ENCODE data around the gene SMIM38. TPM values are rescaled to one million over a fixed set of nuclear protein-coding genes. Genes with fewer than 3 reads are reported as not detected.

Gene SMIM38
- total and polyA plus RNA-seq, 5 donors from 2014 or later = 0.07 to 1.3 (median 0.11) TPM; not detected in 2

- no peaks in the 10 kb centered on the region for H3K27me3 Mint-ChIP-seq
- H3K4me3 Mint-ChIP-seq = no peak overlapping the region
- no peak overlapping the region for H3K27ac Mint-ChIP-seq
- peaks cover 0 to 9% (median 5%) of the 10 kb centered on the region in 4 donors for H3K4me1 Mint-ChIP-seq
- H3K4me1 ChIP-seq (ENCODE audit: control insufficient read depth, insufficient read depth, low read length, poor library complexity, severe bottlenecking) = peaks cover 8% of the 10 kb centered on the region
- no peaks in the 10 kb centered on the region for H3K9me3 ChIP-seq (ENCODE audit: control insufficient read depth in 2 of 2, low read length in 2 of 2)
- no peaks in the 10 kb centered on the region for H3K27me3 ChIP-seq (ENCODE audit: control insufficient read depth, insufficient read depth, low read length)
- H3K4me3 ChIP-seq (ENCODE audit: low read depth, low read length) = no peak overlapping the region
- no peak for ATAC-seq (ENCODE audit: low read depth in 2 of 2)
- H3K36me3 ChIP-seq (ENCODE audit: control insufficient read depth, insufficient read depth, low read length) = no peaks in the 10 kb centered on the region
- no peak for DNase-seq
- no peak overlapping the region for H3K27ac ChIP-seq (ENCODE audit: insufficient read depth, low read length, poor library complexity, severe bottlenecking)
- no peaks in the 10 kb centered on the region for H3K36me3 Mint-ChIP-seq
- H3K9me3 Mint-ChIP-seq = peaks cover 0 to 11% (median 1%) of the 10 kb centered on the region in 7 donors
These were observed 15.0 kb downstream of the SMIM38 start for GRCh38 chr11:69170704-69171103.

- H3K9me3 ChIP-seq (ENCODE audit: control insufficient read depth in 2 of 2, low read length in 2 of 2) = no peaks in the 10 kb centered on the region
- ATAC-seq (ENCODE audit: low read depth in 2 of 2) (no peak), DNase-seq (no peak)
- peaks cover 2% of the 10 kb centered on the region for H3K4me1 ChIP-seq (ENCODE audit: control insufficient read depth, insufficient read depth, low read length, poor library complexity, severe bottlenecking)
- H3K36me3 Mint-ChIP-seq = no peaks in the 10 kb centered on the region
- no peak overlapping the region for H3K4me3 Mint-ChIP-seq
- no peak overlapping the region for H3K4me3 ChIP-seq (ENCODE audit: low read depth, low read length)
- H3K27me3 ChIP-seq (ENCODE audit: control insufficient read depth, insufficient read depth, low read length) = no peaks in the 10 kb centered on the region
- no peak overlapping the region for H3K27ac ChIP-seq (ENCODE audit: insufficient read depth, low read length, poor library complexity, severe bottlenecking)
- no peaks in the 10 kb centered on the region for H3K27me3 Mint-ChIP-seq
- H3K9me3 Mint-ChIP-seq = peaks cover 0 to 13% (median 1%) of the 10 kb centered on the region in 7 donors
- H3K4me1 Mint-ChIP-seq = peaks cover 0 to 6% (median 2%) of the 10 kb centered on the region in 4 donors
- H3K27ac Mint-ChIP-seq = no peak overlapping the region
- H3K36me3 ChIP-seq (ENCODE audit: control insufficient read depth, insufficient read depth, low read length) = no peaks in the 10 kb centered on the region
These were observed 15.9 kb downstream of the SMIM38 start for GRCh38 chr11:69171476-69172240.

DNA sequence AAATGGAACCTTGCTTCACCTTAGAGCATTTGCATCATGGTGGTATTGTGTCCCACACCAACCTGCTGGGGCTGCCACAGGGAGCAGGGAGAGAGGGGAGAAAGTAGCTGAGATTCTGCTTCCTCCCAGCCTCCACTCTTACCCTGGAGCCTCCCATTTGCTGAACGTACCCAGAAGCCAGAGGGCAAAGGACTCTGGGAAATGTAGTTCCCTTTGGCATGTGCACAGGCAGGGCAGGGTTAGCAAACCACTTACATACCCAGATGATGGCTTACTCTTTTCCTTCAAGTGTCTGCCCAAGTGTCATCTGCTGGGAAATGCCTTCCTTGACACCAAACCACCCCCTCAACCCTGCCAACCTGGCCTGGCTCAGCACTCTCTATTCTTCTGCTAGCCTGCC is 16.9 kb downstream of the SMIM38 start:
- Histone ChIP-seq H3K9me3 (ENCODE audit: control insufficient read depth in 2 of 2, low read length in 2 of 2) (no peaks in the 10 kb centered on the region), H3K4me3 (ENCODE audit: low read depth, low read length) (no peak overlapping the region), H3K27ac (ENCODE audit: insufficient read depth, low read length, poor library complexity, severe bottlenecking) (no peak overlapping the region), H3K4me1 (ENCODE audit: control insufficient read depth, insufficient read depth, low read length, poor library complexity, severe bottlenecking) (no peaks in the 10 kb centered on the region), H3K36me3 (ENCODE audit: control insufficient read depth, insufficient read depth, low read length) (no peaks in the 10 kb centered on the region), H3K27me3 (ENCODE audit: control insufficient read depth, insufficient read depth, low read length) (no peaks in the 10 kb centered on the region)
- no peak overlapping the region for H3K4me3 Mint-ChIP-seq
- no peak overlapping the region for H3K27ac Mint-ChIP-seq
- DNase-seq (peak in 1 of 3 donors; percentile 17), ATAC-seq (ENCODE audit: low read depth in 2 of 2) (no peak)
- H3K9me3 Mint-ChIP-seq = peaks cover 0 to 15% (median 1%) of the 10 kb centered on the region in 7 donors
- no peaks in the 10 kb centered on the region for H3K4me1 Mint-ChIP-seq
- H3K27me3 Mint-ChIP-seq = no peaks in the 10 kb centered on the region
- H3K36me3 Mint-ChIP-seq = no peaks in the 10 kb centered on the region

DNA sequence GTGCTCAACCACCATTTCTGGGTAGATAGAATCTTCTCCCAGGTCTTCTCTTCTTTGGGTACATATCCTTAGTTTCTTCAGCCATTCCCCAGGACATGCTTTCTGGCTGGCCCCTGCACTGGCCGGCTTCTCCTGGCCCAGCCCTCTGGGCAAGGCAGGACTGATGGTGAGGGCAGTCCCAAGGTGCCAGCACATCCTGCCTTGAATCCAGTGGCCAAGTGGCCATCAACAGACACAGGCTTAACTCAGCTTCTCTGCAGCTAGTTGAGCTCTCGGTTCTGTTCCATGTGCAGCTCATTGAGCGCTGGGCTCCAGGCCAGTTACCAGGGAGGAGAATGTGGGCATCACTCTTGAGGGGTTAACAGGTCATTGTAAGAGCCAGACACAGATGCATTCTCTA is 17.6 kb downstream of the SMIM38 start:
- no peaks in the 10 kb centered on the region for H3K4me1 ChIP-seq (ENCODE audit: control insufficient read depth, insufficient read depth, low read length, poor library complexity, severe bottlenecking)
- no peak overlapping the region for H3K27ac Mint-ChIP-seq
- no peak overlapping the region for H3K27ac ChIP-seq (ENCODE audit: insufficient read depth, low read length, poor library complexity, severe bottlenecking)
- peaks cover 0 to 15% (median 1%) of the 10 kb centered on the region in 7 donors for H3K9me3 Mint-ChIP-seq
- no peaks in the 10 kb centered on the region for H3K27me3 Mint-ChIP-seq
- H3K36me3 ChIP-seq (ENCODE audit: control insufficient read depth, insufficient read depth, low read length) = no peaks in the 10 kb centered on the region
- H3K36me3 Mint-ChIP-seq = no peaks in the 10 kb centered on the region
- H3K4me3 ChIP-seq (ENCODE audit: low read depth, low read length) = no peak overlapping the region
- ATAC-seq (ENCODE audit: low read depth in 2 of 2) (no peak), DNase-seq (no peak)
- no peaks in the 10 kb centered on the region for H3K27me3 ChIP-seq (ENCODE audit: control insufficient read depth, insufficient read depth, low read length)
- no peak overlapping the region for H3K4me3 Mint-ChIP-seq
- no peaks in the 10 kb centered on the region for H3K9me3 ChIP-seq (ENCODE audit: control insufficient read depth in 2 of 2, low read length in 2 of 2)
- no peaks in the 10 kb centered on the region for H3K4me1 Mint-ChIP-seq

DNA sequence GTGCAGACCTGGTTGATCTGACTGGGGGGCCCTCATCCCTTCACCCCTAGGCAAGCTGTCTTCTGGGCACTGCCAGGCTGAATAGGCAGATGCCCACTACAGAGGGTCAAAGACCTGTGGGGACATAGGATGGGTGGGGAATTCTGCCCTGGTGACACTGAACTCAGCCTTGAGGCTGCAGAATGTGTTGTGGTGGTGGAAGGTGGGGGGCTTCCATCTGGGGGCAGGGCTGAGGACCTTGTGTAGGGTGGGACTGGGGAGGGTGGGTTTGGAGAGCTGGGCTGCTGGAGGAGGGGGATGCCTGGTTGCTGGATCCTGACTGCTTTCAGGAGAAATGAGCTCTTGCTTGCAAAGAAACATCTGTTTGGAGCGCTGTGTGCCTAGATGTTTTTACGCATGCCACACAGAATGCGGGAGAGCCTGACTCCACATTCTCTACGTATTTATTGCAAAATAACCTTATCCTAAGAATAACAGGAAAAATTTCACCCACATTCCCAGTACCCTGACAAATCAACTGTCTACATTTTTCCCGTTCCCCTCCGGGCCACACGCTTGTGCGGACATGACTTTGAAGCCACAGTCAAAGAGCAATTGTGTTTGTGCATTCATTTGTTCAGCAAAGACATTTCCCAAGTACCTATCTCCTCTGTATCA is 18.3 kb downstream of the SMIM38 start:
- Mint-ChIP-seq H3K27ac (no peak overlapping the region), H3K36me3 (no peaks in the 10 kb centered on the region), H3K9me3 (peaks cover 0 to 15% (median 1%) of the 10 kb centered on the region in 7 donors), H3K4me1 (no peaks in the 10 kb centered on the region), H3K27me3 (peaks cover 4% of the 10 kb centered on the region), H3K4me3 (no peak overlapping the region)
- ATAC-seq (ENCODE audit: low read depth in 2 of 2) (no peak), DNase-seq (no peak)
- no peaks in the 10 kb centered on the region for H3K36me3 ChIP-seq (ENCODE audit: control insufficient read depth, insufficient read depth, low read length)
- H3K27me3 ChIP-seq (ENCODE audit: control insufficient read depth, insufficient read depth, low read length) = no peaks in the 10 kb centered on the region
- H3K27ac ChIP-seq (ENCODE audit: insufficient read depth, low read length, poor library complexity, severe bottlenecking) = no peak overlapping the region
- H3K9me3 ChIP-seq (ENCODE audit: control insufficient read depth in 2 of 2, low read length in 2 of 2) = no peaks in the 10 kb centered on the region
- H3K4me1 ChIP-seq (ENCODE audit: control insufficient read depth, insufficient read depth, low read length, poor library complexity, severe bottlenecking) = no peaks in the 10 kb centered on the region
- no peak overlapping the region for H3K4me3 ChIP-seq (ENCODE audit: low read depth, low read length)

GRCh38 chr11:69174841-69175240 is 19.1 kb downstream of the SMIM38 start:
- H3K4me1 ChIP-seq (ENCODE audit: control insufficient read depth, insufficient read depth, low read length, poor library complexity, severe bottlenecking) = no peaks in the 10 kb centered on the region
- no peak overlapping the region for H3K27ac ChIP-seq (ENCODE audit: insufficient read depth, low read length, poor library complexity, severe bottlenecking)
- ATAC-seq (ENCODE audit: low read depth in 2 of 2) (no peak), DNase-seq (no peak)
- peaks cover 4% of the 10 kb centered on the region for H3K27me3 Mint-ChIP-seq
- H3K27ac Mint-ChIP-seq = no peak overlapping the region
- H3K36me3 ChIP-seq (ENCODE audit: control insufficient read depth, insufficient read depth, low read length) = no peaks in the 10 kb centered on the region
- H3K9me3 ChIP-seq (ENCODE audit: control insufficient read depth in 2 of 2, low read length in 2 of 2) = no peaks in the 10 kb centered on the region
- no peaks in the 10 kb centered on the region for H3K27me3 ChIP-seq (ENCODE audit: control insufficient read depth, insufficient read depth, low read length)
- no peaks in the 10 kb centered on the region for H3K36me3 Mint-ChIP-seq
- H3K4me3 ChIP-seq (ENCODE audit: low read depth, low read length) = no peak overlapping the region
- H3K4me1 Mint-ChIP-seq = no peaks in the 10 kb centered on the region
- no peak overlapping the region for H3K4me3 Mint-ChIP-seq
- H3K9me3 Mint-ChIP-seq = peaks cover 0 to 15% (median 1%) of the 10 kb centered on the region in 7 donors

DNA sequence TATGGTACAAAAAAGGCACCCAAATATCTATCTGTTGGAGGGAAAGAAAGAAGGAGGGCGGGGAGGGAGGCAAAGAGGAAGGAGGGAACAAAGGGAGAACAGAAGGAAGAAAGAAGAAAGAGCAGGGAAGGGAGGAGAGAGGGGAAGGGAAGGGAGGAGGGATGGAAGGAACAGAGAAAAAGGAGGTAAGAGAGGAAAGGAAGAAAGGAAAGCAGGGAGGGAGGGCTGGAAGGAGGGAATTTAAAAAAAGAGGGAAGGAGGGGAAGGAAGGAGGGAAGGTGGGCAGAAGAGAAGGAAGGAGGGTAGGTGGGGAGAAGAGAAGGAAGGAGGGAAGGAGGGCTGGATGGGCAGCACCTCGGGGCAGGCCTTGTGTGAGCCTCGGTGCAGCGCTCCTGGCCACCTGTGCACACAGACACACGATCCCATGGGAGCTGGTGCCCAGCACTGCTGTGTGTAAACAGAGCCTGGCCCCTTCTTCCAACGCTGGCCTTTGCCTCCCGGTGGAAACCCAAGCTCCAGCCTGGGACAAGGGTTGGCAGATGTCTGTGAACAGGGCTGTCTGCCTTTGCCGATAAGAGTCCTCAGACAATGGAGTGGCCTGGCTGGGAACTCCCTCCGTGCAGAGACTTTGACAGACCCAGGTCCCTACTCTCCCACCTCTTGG is 23.2 kb downstream of the SMIM38 start:
- no peaks in the 10 kb centered on the region for H3K9me3 ChIP-seq (ENCODE audit: control insufficient read depth in 2 of 2, low read length in 2 of 2)
- no peaks in the 10 kb centered on the region for H3K4me1 ChIP-seq (ENCODE audit: control insufficient read depth, insufficient read depth, low read length, poor library complexity, severe bottlenecking)
- Mint-ChIP-seq H3K4me1 (no peaks in the 10 kb centered on the region), H3K27me3 (peaks cover 9% of the 10 kb centered on the region), H3K4me3 (no peak overlapping the region), H3K9me3 (peaks cover 0 to 15% (median 1%) of the 10 kb centered on the region in 7 donors), H3K36me3 (peaks cover 4% of the 10 kb centered on the region), H3K27ac (no peak overlapping the region)
- ATAC-seq (ENCODE audit: low read depth in 2 of 2) (no peak), DNase-seq (no peak)
- H3K27ac ChIP-seq (ENCODE audit: insufficient read depth, low read length, poor library complexity, severe bottlenecking) = no peak overlapping the region
- H3K27me3 ChIP-seq (ENCODE audit: control insufficient read depth, insufficient read depth, low read length) = no peaks in the 10 kb centered on the region
- no peaks in the 10 kb centered on the region for H3K36me3 ChIP-seq (ENCODE audit: control insufficient read depth, insufficient read depth, low read length)
- H3K4me3 ChIP-seq (ENCODE audit: low read depth, low read length) = no peak overlapping the region
